Type B pancreatic cell (in vitro differentiated cells): ENCODE measurements around the gene PHF10. TPM values are rescaled to one million over a fixed set of nuclear protein-coding genes. Genes with fewer than 3 reads are reported as not detected.

Source experiments
- DNase-seq: peaks from one replicate; pipeline ENCODE4 v3.0.0; 2021; ENCODE audit warnings: mixed read lengths; ENCODE audit not compliant: unreplicated experiment; ENCODE audit errors: extremely low spot score
- H3K27ac Mint-ChIP-seq: 2 replicates; pipeline ENCODE4 v1.8.0; 2021; ENCODE audit warnings: mild to moderate bottlenecking, mixed read lengths
- H3K27me3 Mint-ChIP-seq: 2 replicates; pipeline ENCODE4 v1.8.0; 2021; ENCODE audit warnings: mixed read lengths
- H3K36me3 Mint-ChIP-seq: 2 replicates; pipeline ENCODE4 v1.8.0; 2021; ENCODE audit warnings: mixed read lengths
- H3K4me1 Mint-ChIP-seq: one replicate; pipeline ENCODE4 v1.8.0; 2021; ENCODE audit warnings: mixed read lengths; ENCODE audit not compliant: unreplicated experiment
- H3K4me3 Mint-ChIP-seq: 2 replicates; pipeline ENCODE4 v1.8.0; 2021; ENCODE audit warnings: mild to moderate bottlenecking, mixed read lengths
- H3K9me3 Mint-ChIP-seq: 2 replicates; pipeline ENCODE4 v1.8.0; 2021; ENCODE audit warnings: mixed read lengths
- total RNA-seq: library from RNA; stranded (reverse); gene quantifications from 2 replicates; pipeline ENCODE4 v1.2.1, GENCODE V29; 2021; ENCODE audit warnings: low replicate concordance
- TF ChIP-seq, protein P1 (sequence below): fragments of 200-600 bp; sonication (generic); conservative IDR thresholded peaks from 2 replicates; pipeline ENCODE4 v1.5.0; 2021; ENCODE audit warnings: antibody characterized with exemption, mild to moderate bottlenecking

Gene PHF10
- total RNA-seq, 1 donor from 2014 or later: 59.9 TPM

DNA sequence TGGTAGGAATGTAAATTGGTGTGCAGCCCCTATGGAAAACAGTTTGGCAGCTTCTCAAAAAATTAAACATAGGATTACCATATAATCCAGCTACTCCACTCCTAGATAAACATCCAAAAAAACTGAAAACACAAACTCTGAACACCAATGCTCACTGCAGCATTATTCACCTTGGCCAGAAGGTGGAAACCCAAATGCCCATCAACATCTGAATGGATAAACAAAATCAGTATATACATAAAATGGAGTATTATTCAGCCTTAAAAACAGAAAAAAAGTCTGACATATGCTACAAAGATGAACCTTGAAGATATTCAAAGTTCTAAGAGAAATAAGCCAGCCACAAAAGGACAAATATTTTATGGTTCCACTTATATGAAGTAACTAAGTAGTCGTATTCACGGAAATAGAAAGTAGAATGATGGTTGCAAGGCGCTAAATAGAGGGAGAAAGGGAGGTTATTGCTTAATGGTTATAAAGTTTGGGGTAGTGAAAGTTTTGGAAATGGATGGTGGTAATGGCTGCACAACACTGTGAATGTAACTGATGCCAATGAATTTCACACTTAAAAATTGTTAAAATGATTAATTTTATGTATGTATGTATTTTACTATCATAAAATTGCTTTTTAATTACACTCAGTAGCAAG is 4.0 kb downstream of the PHF10 start:
- H3K9me3 Mint-ChIP-seq: no peaks in the 10 kb centered on the region
- H3K27me3 Mint-ChIP-seq: peaks cover 3% of the 10 kb centered on the region
- TF ChIP-seq, protein P1, sequence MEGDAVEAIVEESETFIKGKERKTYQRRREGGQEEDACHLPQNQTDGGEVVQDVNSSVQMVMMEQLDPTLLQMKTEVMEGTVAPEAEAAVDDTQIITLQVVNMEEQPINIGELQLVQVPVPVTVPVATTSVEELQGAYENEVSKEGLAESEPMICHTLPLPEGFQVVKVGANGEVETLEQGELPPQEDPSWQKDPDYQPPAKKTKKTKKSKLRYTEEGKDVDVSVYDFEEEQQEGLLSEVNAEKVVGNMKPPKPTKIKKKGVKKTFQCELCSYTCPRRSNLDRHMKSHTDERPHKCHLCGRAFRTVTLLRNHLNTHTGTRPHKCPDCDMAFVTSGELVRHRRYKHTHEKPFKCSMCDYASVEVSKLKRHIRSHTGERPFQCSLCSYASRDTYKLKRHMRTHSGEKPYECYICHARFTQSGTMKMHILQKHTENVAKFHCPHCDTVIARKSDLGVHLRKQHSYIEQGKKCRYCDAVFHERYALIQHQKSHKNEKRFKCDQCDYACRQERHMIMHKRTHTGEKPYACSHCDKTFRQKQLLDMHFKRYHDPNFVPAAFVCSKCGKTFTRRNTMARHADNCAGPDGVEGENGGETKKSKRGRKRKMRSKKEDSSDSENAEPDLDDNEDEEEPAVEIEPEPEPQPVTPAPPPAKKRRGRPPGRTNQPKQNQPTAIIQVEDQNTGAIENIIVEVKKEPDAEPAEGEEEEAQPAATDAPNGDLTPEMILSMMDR: peak; percentile 44
- no peak for DNase-seq
- no peak overlapping the region for H3K4me3 Mint-ChIP-seq
- H3K4me1 Mint-ChIP-seq: peaks cover 31% of the 10 kb centered on the region
- H3K36me3 Mint-ChIP-seq: peaks cover 12% of the 10 kb centered on the region
- no peak overlapping the region for H3K27ac Mint-ChIP-seq

GRCh38 chr6:169719117-169719516 is 5.2 kb downstream of the PHF10 start:
- H3K27me3 Mint-ChIP-seq: no peaks in the 10 kb centered on the region
- peaks cover 17% of the 10 kb centered on the region for H3K36me3 Mint-ChIP-seq
- H3K4me1 Mint-ChIP-seq: peaks cover 27% of the 10 kb centered on the region
- peak overlapping the region; percentile 5 for H3K27ac Mint-ChIP-seq
- no peaks in the 10 kb centered on the region for H3K9me3 Mint-ChIP-seq
- TF ChIP-seq, protein P1: no peak
- no peak overlapping the region for H3K4me3 Mint-ChIP-seq
- no peak for DNase-seq

GRCh38 chr6:169714595-169714994 is 9.7 kb downstream of the PHF10 start:
- H3K27me3 Mint-ChIP-seq: no peaks in the 10 kb centered on the region
- TF ChIP-seq, protein P1: no peak
- no peaks in the 10 kb centered on the region for H3K9me3 Mint-ChIP-seq
- H3K4me3 Mint-ChIP-seq: no peak overlapping the region
- DNase-seq: no peak
- peaks cover 7% of the 10 kb centered on the region for H3K4me1 Mint-ChIP-seq
- H3K27ac Mint-ChIP-seq: peak overlapping the region; percentile 29
- H3K36me3 Mint-ChIP-seq: peaks cover 18% of the 10 kb centered on the region

DNA sequence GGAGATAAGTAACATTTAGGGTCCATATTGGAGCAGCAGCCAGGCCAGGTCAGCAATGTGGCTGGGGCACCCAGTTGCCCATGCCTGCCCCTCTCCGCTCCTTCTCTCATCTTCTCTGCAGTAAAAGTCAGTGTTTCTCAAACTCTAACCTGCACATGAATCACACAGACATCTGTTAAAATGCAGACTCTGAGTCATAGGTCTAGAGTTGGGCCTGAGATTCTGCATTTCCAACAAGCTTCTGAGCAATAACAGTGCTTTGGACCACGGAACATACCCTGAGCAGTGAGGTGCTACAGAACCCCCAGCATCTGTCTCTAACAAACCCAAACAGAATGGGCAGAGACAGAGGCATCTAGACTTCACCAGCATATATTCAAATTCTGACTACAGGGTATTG is 10.1 kb downstream of the PHF10 start:
- Mint-ChIP-seq H3K4me3 (no peak overlapping the region), H3K4me1 (peaks cover 3% of the 10 kb centered on the region), H3K27ac (no peak overlapping the region), H3K27me3 (no peaks in the 10 kb centered on the region), H3K36me3 (peaks cover 18% of the 10 kb centered on the region), H3K9me3 (no peaks in the 10 kb centered on the region)
- DNase-seq: no peak
- TF ChIP-seq, protein P1: no peak

DNA sequence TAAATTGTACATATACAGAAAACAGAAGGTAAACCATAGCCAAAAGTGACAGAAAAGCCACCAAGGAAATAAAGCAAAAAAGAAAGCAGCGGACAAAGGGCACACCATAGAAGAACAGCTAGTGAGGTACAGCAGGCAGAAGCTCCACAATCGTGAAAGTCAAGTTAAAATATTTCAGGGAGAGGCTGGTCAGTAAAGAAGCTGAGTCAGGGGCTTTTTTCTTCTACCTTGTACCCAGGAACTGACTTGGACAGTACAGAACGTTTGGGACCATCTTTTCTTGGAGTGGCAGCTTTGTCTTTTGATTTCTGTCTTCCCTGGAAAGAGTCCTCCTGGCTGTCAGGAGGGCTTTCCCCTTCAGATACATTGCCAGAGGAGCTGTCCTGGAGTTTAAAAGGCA is 14.3 kb downstream of the PHF10 start:
- Mint-ChIP-seq H3K36me3 (peaks cover 9% of the 10 kb centered on the region), H3K27ac (no peak overlapping the region), H3K4me1 (peaks cover 8% of the 10 kb centered on the region), H3K27me3 (no peaks in the 10 kb centered on the region), H3K9me3 (no peaks in the 10 kb centered on the region), H3K4me3 (no peak overlapping the region)
- TF ChIP-seq, protein P1: no peak
- DNase-seq: no peak
